ENCODE results near the gene ZNF276.
A peak's percentile ranks its signal among the peaks of the same experiment; 100 is the strongest.
"Not testable (repeated sequence)": the region's sequence is repeated elsewhere in the genome, so short reads cannot be mapped to it uniquely, and the experiment has no call there.

ZNF276 gene, protein sequence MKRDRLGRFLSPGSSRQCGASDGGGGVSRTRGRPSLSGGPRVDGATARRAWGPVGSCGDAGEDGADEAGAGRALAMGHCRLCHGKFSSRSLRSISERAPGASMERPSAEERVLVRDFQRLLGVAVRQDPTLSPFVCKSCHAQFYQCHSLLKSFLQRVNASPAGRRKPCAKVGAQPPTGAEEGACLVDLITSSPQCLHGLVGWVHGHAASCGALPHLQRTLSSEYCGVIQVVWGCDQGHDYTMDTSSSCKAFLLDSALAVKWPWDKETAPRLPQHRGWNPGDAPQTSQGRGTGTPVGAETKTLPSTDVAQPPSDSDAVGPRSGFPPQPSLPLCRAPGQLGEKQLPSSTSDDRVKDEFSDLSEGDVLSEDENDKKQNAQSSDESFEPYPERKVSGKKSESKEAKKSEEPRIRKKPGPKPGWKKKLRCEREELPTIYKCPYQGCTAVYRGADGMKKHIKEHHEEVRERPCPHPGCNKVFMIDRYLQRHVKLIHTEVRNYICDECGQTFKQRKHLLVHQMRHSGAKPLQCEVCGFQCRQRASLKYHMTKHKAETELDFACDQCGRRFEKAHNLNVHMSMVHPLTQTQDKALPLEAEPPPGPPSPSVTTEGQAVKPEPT

DNA sequence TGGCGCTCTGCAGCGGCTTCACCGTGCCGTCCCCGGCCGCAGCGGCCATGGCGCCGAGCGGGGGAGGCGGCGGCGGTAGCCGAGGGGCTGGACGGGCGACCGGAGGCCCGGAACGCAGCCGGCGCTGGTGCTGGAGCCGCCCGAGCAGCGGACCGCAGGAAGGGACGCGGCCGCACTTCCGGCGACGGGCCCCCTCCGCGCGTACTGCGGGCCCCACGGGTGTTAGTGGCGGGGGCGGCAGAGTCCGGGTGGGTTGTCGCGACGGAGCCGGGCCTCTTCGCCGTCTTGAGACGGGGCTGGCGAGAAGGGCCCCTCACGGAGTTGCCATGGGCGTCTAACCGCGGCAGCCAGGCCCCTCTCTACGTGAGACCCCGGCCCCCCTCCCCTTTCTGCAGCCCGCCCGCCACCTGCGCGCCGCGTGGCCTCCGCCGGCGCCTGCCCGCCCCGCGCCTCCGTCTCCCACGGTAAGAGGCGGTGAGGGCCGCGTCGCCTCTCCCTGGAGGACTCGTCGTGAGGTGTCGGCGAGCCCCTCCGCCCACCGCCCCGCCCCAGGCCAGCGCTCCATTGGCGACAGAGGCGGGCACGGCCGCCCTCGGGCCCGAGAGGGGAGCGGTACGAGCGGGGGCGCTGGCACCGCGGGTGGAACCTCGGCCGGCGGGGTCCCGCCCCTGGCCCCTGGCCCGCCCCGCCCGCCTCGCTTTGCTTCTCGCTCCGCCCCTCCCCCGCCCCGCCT lies at the start of gene ZNF276, which contains the start of gene VPS9D1:
Gene ZNF276, plus strand, starts transcription at position 725 of the 733 bp plus-strand sequence. CDS start 104 bp downstream, outside the sequence.
Gene VPS9D1, minus strand, starts transcription at position 86 of the 733 bp plus-strand sequence. Its CDS starts 37 bp downstream, at position 49.
- DNase-seq (ENCODE audit: extremely low spot score), result peak; percentile 83
- TF ChIP-seq, protein P1, sequence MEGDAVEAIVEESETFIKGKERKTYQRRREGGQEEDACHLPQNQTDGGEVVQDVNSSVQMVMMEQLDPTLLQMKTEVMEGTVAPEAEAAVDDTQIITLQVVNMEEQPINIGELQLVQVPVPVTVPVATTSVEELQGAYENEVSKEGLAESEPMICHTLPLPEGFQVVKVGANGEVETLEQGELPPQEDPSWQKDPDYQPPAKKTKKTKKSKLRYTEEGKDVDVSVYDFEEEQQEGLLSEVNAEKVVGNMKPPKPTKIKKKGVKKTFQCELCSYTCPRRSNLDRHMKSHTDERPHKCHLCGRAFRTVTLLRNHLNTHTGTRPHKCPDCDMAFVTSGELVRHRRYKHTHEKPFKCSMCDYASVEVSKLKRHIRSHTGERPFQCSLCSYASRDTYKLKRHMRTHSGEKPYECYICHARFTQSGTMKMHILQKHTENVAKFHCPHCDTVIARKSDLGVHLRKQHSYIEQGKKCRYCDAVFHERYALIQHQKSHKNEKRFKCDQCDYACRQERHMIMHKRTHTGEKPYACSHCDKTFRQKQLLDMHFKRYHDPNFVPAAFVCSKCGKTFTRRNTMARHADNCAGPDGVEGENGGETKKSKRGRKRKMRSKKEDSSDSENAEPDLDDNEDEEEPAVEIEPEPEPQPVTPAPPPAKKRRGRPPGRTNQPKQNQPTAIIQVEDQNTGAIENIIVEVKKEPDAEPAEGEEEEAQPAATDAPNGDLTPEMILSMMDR (IDR thresholded peaks at IDR 0.05; ENCODE audit: control extremely low read depth, extremely low read depth, low read depth, missing control alignments), result no peak
- CTCF ChIA-PET, result interaction anchor here (1.6 to 2.0 kb wide), 2 partner anchors 15 to 20 kb away, joined by 8 read pairs; partner anchors contain the start of gene SPATA2L
- POLR2A ChIA-PET, result no interaction called here

DNA sequence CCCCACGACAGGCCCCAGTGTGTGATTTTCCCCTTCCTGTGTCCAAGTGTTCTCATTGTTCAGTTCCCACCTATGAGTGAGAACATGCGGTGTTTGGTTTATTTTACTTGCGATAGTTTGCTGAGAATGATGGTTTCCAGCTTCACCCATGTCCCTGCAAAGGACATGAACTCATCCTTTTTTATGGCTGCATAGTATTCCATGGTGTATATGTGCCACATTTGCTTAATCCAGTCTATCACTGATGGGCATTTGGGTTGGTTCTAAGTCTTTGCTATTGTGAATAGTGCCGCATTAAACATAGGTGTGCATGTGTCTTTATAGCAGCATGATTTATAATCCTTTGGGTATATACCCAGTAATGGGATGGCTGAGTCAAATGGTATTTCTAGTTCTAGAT lies 49.8 kb upstream of the ZNF276 start:
- DNase-seq (ENCODE audit: extremely low spot score); CTCF ChIA-PET: not testable (repeated sequence)

DNA sequence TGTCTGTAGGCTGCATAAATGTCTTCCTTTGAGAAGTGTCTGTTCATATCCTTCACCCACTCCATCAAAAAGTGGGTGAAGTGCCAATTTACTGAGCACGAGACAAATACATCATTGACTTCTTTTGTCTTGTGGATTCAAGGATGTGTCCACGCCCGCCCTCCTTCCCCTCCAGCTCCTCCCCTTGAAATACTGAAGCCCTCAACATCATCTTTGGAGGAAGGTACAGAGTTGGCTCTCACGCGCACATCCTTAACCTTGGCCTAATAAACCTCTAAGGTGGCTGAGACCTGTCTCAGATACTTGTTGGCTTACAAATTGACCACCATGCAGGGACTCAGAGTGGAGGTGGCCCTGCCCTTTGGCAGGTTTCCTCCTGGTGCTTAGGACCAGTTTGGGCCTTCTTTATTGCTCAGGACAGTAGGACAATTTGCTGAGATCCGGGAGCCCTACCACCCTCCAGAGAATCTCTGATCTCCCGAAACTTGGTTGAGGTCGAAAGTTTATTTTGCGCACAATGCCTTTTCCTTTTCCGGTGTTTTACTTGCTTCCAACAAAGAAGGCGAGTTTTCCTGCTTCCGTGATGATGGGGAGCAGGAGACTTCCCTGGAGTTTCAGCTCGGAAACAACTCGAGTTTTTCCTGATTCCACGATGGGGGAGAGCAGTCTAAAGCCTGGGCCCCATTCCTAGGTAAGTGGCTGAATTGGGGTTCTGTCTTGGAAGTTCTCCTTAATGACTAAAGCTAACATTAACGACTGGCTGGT lies 49.0 kb upstream of the ZNF276 start:
- no peak for DNase-seq (ENCODE audit: extremely low spot score)
- ChIA-PET POLR2A (no interaction called here), CTCF (interaction anchor here (0.9 kb wide), 1 partner anchor 24 kb away, joined by 3 read pairs; no protein-coding TSS in a partner anchor)
- TF ChIP-seq, protein P1 (IDR thresholded peaks at IDR 0.05; ENCODE audit: control extremely low read depth, extremely low read depth, low read depth, missing control alignments), result no peak

More for the DNA sequence above, 49.8 kb upstream of the ZNF276 start:
- POLR2A ChIA-PET, result not testable (repeated sequence)

DNA sequence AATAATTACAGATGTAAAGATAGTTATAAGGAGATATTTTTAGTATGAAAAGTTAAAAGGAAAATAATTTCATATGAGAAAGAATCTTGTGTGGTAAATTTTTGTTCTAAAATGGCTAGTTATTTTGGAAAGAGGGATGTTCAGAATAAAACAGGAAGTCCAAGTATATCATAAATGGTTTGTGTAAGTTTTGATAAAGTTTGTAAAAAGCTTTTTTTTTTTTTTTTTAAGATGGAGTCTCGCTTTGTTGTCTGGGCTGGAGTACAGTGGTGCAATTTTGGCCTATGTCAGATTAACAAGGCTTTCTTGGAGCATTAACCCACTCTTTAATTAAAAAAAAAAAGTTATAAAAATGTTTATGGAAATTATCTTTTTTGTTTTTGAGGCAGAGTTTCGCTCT lies 43.1 kb upstream of the ZNF276 start:
- ChIA-PET CTCF (no interaction called here), POLR2A (no interaction called here)
- no peak for DNase-seq (ENCODE audit: extremely low spot score)
- TF ChIP-seq, protein P1 (IDR thresholded peaks at IDR 0.05; ENCODE audit: control extremely low read depth, extremely low read depth, low read depth, missing control alignments), result no peak

DNA sequence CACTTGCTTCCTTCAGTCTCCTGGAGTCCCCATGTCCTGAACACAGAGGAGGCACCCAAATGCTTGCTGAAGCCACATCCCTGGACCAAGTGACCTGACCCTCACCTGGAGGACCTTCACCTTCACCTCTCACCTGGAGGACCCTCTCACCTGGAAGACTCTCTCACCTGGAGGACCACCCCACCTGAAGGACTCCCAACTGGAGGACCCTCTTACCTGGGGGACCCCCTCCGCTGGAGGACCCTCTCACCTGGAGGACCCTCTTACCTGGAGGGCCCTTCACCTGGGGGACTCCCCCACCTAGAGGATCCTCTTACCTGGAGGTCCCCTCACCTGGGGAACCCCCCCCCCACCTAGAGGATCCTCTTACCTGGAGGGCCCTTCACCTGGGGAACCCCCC lies 35.4 kb upstream of the ZNF276 start:
- POLR2A ChIA-PET, result no interaction called here
- no peak for DNase-seq (ENCODE audit: extremely low spot score)
- TF ChIP-seq, protein P1 (IDR thresholded peaks at IDR 0.05; ENCODE audit: control extremely low read depth, extremely low read depth, low read depth, missing control alignments), result no peak
- CTCF ChIA-PET, result interaction anchor here (1.5 to 2.4 kb wide), 3 partner anchors 13 to 21 kb away, joined by 3 to 16 read pairs (median 6); no protein-coding TSS in a partner anchor

DNA sequence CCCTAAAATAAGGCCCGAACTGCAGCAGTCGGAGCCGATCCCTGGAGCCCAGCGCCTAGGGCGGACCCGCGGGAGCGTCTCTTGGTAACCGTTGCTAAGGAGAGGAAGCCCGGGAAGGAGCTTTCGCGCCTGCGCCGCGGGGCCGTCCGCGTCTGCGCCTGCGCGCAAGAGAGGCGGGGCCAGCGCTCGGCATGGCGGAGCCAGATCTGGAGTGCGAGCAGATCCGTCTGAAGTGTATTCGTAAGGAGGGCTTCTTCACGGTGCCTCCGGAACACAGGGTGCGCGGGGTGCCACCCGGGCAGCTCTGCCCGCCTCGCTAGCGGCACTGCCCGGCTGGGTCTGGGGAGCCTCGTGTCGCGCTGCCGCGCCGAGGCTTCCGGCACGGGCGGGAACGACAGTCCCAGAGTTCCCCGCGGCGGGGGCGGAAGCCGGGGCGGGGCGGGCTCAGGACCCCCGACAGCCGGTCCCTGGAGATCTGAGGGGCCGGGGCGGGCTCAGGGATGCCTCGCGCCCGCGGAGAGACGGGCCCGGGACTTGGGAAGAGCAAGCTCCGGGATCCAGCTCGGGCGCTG lies 34.7 kb upstream of the ZNF276 start, which contains the start of gene CDK10:
Gene CDK10, plus strand, starts transcription at position 170 of the 572 bp plus-strand sequence. Its CDS starts 22 bp downstream, at position 192.
- peak; percentile 96 for DNase-seq (ENCODE audit: extremely low spot score)
- TF ChIP-seq, protein P1 (IDR thresholded peaks at IDR 0.05; ENCODE audit: control extremely low read depth, extremely low read depth, low read depth, missing control alignments), result no peak
- POLR2A ChIA-PET, result interaction anchor here (1.0 kb wide), 1 partner anchor 15 kb away, joined by 3 read pairs; the partner anchor contains the start of gene SPATA2L
- CTCF ChIA-PET, result interaction anchor here (0.7 to 2.4 kb wide), 4 partner anchors 12 to 45 kb away, joined by 3 to 16 read pairs (median 4); no protein-coding TSS in a partner anchor
